Lung (tissue), 12 donors: ENCODE measurements around the gene ATF6. TPM values are rescaled to one million over a fixed set of nuclear protein-coding genes. Genes with fewer than 3 reads are reported as not detected.

Experiments
- ATAC-seq: fragments of 200-7000 bp; cut with Tn5 transposase; one replicate; pipeline ENCODE4 v1.9.1; 2020; ENCODE audit warnings: moderate number of reproducible peaks; ENCODE audit not compliant: insufficient read depth, low FRiP score
- DNase-seq, 3 donors: peaks; one replicate each; pipeline ENCODE4 v3.0.0-alpha.2; 2013 to 2017
- H3K27ac ChIP-seq, 2 donors: one replicate each; pipeline ENCODE4 v1.5.1; 2013; ENCODE audit warnings: mild to moderate bottlenecking in 2 of 2, moderate library complexity in 2 of 2, control low read depth in 1 of 2, inconsistent platforms in 1 of 2, low read depth in 1 of 2, low read length in 1 of 2
- H3K27me3 ChIP-seq, 3 donors: one replicate each; pipeline ENCODE4 v1.5.1; 2013; ENCODE audit warnings: low read length in 2 of 3; ENCODE audit not compliant: control insufficient read depth in 3 of 3, insufficient read depth in 3 of 3
- H3K36me3 ChIP-seq, 4 donors: one replicate each; pipeline ENCODE4 v1.5.1; 2013; ENCODE audit warnings: low read length in 4 of 4, mild to moderate bottlenecking in 1 of 4, moderate library complexity in 1 of 4; ENCODE audit not compliant: control insufficient read depth in 4 of 4, insufficient read depth in 4 of 4
- H3K4me1 ChIP-seq, 5 donors: one replicate each; pipeline ENCODE4 v1.5.1; 2013; ENCODE audit warnings: low read length in 5 of 5, mild to moderate bottlenecking in 2 of 5, moderate library complexity in 1 of 5; ENCODE audit not compliant: control insufficient read depth in 5 of 5, insufficient read depth in 5 of 5
- H3K4me3 ChIP-seq: one replicate; pipeline ENCODE4 v1.5.1; 2013; ENCODE audit warnings: mild to moderate bottlenecking, control low read depth, moderate library complexity
- H3K9ac ChIP-seq, 2 donors: one replicate each; pipeline ENCODE4 v1.5.1; 2013; ENCODE audit warnings: low read length in 2 of 2, control low read depth in 1 of 2; ENCODE audit not compliant: insufficient read depth in 1 of 2
- H3K9me3 ChIP-seq, 4 donors: one replicate each; pipeline ENCODE4 v1.5.1; 2013; ENCODE audit warnings: low read length in 3 of 4, mild to moderate bottlenecking in 1 of 4, moderate library complexity in 1 of 4; ENCODE audit not compliant: control insufficient read depth in 4 of 4, insufficient read depth in 3 of 4
- WGBS, 2 donors: extraction: QIAGEN DNeasy Blood & Tissue Kit; methylation state at CpG; one replicate each; pipeline ENCODE4 v1.1.7; 2013; 5-methylcytosine and 5-hydroxymethylcytosine counted together
- polyA plus RNA-seq, 2 donors: library from polyadenylated mRNA; stranded (reverse); fragments of 200-250 nt; gene quantifications; one replicate each; pipeline ENCODE4 v1.2.1, GENCODE V29; 2013
- total RNA-seq, 2 donors: library from RNA; depleted of rRNA in 1 of 2; stranded (reverse); fragments of >200 nt in 1 of 2; gene quantifications; one replicate each; pipeline ENCODE4 v1.2.1, GENCODE V29; 2014 to 2021
- TF ChIP-seq, protein P1 (sequence below): IDR thresholded peaks from 2 replicates; pipeline ENCODE4 v1.5.1; 2012; ENCODE audit warnings: mild to moderate bottlenecking; ENCODE audit errors: control extremely low read depth, extremely low read depth
- donor health status: control.
- donor health status: control.
- donor health status: Bipolar disorder and iron deficiency.
- donor health status: healthy.
- donor health status: DM: yes; HTN: yes; CAD: no.

The ATF6 gene
- total and polyA plus RNA-seq, 4 donors, result 4.3 to 44.8 (median 22.6) TPM

DNA sequence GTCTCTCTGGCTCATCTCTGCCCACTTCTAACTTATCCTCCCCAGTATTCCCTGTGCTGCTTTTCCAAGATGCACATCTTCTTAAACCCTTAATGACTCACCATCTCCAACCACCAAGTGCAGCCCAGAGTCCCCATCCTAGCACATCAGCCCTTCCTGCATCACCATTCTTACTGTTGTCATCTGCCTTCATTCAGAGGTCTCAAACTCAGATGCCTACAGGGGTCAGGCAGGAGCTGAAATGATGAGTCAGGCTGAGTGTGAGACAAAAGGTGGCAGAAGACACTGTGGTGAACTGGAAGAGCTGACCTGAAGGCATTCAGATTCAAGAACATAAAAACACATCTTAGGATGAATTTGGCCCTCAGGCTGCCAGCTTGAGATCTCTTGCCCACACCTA lies 223.0 kb downstream of the ATF6 start:
- H3K4me3 ChIP-seq, result no peak overlapping the region
- ATAC-seq, result no peak
- no peak overlapping the region for H3K9ac ChIP-seq
- peaks cover 0 to 12% (median 5%) of the 10 kb centered on the region in 4 donors for H3K9me3 ChIP-seq
- H3K36me3 ChIP-seq, result no peaks in the 10 kb centered on the region
- H3K27me3 ChIP-seq, result no peaks in the 10 kb centered on the region
- TF ChIP-seq, protein P1, sequence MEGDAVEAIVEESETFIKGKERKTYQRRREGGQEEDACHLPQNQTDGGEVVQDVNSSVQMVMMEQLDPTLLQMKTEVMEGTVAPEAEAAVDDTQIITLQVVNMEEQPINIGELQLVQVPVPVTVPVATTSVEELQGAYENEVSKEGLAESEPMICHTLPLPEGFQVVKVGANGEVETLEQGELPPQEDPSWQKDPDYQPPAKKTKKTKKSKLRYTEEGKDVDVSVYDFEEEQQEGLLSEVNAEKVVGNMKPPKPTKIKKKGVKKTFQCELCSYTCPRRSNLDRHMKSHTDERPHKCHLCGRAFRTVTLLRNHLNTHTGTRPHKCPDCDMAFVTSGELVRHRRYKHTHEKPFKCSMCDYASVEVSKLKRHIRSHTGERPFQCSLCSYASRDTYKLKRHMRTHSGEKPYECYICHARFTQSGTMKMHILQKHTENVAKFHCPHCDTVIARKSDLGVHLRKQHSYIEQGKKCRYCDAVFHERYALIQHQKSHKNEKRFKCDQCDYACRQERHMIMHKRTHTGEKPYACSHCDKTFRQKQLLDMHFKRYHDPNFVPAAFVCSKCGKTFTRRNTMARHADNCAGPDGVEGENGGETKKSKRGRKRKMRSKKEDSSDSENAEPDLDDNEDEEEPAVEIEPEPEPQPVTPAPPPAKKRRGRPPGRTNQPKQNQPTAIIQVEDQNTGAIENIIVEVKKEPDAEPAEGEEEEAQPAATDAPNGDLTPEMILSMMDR, result no peak
- DNase-seq, result no peak
- peaks cover 0 to 3% (median 0%) of the 10 kb centered on the region in 5 donors for H3K4me1 ChIP-seq
- H3K27ac ChIP-seq, result no peak overlapping the region

DNA sequence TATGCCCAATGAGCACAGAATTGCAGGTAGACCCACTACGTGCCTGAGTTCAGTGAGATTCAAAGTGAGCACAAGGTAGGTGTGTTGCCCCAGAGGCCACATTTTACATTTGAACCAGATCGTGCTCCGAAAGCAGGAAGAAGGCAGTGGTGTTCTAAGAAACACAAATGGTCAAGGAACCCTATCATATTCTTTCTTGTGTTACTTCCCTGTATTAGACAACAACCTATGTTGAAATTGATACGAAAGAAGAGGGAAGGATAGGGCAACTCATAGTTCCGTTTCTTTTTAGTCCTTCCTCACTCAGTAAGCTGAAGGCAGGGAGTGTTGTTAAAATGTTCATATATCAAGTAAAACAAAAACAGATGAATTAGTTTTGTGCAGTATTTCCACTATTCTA lies 223.7 kb downstream of the ATF6 start:
- no peak for DNase-seq
- TF ChIP-seq, protein P1, result no peak
- H3K9me3 ChIP-seq, result peaks cover 0 to 12% (median 5%) of the 10 kb centered on the region in 4 donors
- no peak for ATAC-seq
- no peaks in the 10 kb centered on the region for H3K36me3 ChIP-seq
- peaks cover 0 to 4% (median 3%) of the 10 kb centered on the region in 5 donors for H3K4me1 ChIP-seq
- WGBS, 2 donors, result 42 to 73% methylated on average over 5 of the region's 5 CpGs
- H3K27me3 ChIP-seq, result no peaks in the 10 kb centered on the region
- no peak overlapping the region for H3K27ac ChIP-seq
- H3K4me3 ChIP-seq, result no peak overlapping the region
- H3K9ac ChIP-seq, result no peak overlapping the region

DNA sequence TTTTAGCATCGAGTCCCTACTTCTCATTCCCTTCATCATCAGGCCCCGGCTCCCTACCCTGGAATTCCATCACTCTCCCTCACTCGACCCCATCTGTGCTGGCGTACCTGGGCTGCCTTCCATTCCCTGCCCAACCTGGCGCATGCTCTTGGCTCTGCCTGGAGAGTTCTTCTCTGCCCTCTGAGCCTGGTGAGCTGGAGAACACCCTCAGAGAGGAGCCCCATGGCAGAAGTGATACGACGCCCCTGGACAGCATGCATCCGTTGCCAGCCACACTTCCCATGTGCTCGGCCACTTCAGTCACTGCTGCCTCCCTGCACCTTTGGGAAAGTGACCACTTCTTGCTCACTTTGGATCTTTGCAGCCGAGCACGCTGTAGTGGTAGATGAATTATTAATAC lies 227.5 kb downstream of the ATF6 start:
- H3K4me3 ChIP-seq, result no peak overlapping the region
- peaks cover 0 to 3% (median 0%) of the 10 kb centered on the region in 4 donors for H3K9me3 ChIP-seq
- H3K36me3 ChIP-seq, result peaks cover 0 to 4% (median 0%) of the 10 kb centered on the region in 4 donors
- 85 to 88% methylated on average over 11 of the region's 11 CpGs for WGBS, 2 donors
- no peak overlapping the region for H3K27ac ChIP-seq
- DNase-seq (no peak), ATAC-seq (no peak)
- H3K27me3 ChIP-seq, result no peaks in the 10 kb centered on the region
- H3K4me1 ChIP-seq, result peaks cover 0 to 5% (median 3%) of the 10 kb centered on the region in 5 donors
- no peak overlapping the region for H3K9ac ChIP-seq
- TF ChIP-seq, protein P1, result no peak

DNA sequence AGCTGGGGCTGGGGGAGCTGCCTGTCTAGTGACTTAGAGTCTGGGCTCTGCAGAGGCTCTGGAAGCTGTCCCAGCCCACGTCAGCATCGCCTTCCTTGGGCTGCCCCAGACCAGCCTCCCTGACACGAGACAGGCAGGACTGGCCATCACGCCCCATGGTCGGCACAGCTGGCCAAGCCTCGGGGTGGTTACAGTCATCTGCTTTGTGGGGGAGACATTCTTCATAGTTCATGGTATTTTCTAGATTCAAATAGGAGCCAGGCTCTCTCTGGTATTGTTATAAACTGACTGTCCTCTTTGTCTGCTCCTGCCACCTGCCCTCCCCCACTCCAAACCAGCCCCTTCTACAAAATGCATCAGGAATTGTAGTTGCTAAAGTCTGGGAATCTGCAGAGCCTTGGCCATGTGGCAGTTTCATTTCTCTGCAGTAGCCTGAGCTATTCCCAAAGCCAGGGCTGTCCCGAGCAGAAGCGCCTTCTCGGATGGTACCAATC lies 228.1 kb downstream of the ATF6 start:
- peaks cover 0 to 3% (median 0%) of the 10 kb centered on the region in 4 donors for H3K9me3 ChIP-seq
- ATAC-seq (no peak), DNase-seq (peak in 2 of 3 donors; percentile 36 to 56)
- H3K9ac ChIP-seq, result no peak overlapping the region
- H3K27ac ChIP-seq, result no peak overlapping the region
- H3K4me1 ChIP-seq, result peaks cover 0 to 5% (median 3%) of the 10 kb centered on the region in 5 donors
- no peak overlapping the region for H3K4me3 ChIP-seq
- TF ChIP-seq, protein P1, result no peak
- peaks cover 0 to 4% (median 0%) of the 10 kb centered on the region in 4 donors for H3K36me3 ChIP-seq
- WGBS, 2 donors, result 73 to 82% methylated on average over 9 of the region's 9 CpGs
- H3K27me3 ChIP-seq, result no peaks in the 10 kb centered on the region
